Endothelial cell of umbilical vein (primary cell): Measurements from ENCODE around the gene LIN7A. TPM values are rescaled to one million over a fixed set of nuclear protein-coding genes. Genes with fewer than 3 reads are reported as not detected.

ENCODE experiments used
- BruUV-seq: library from RNA; stranded (reverse); fragments of 400-500 nt; replicated peaks from 2 replicates; lab custom pipeline; 2021; lab: Mats Ljungman, UMichigan
- CTCF ChIA-PET: fragments of 300-600, 350-600 bp; sonication (Branson Sonifier 250); formaldehyde crosslinking; loops from one replicate; lab custom pipeline; 2021; ENCODE audit warnings: antibody characterized with exemption, inconsistent platforms; lab: Charles Lee
- POLR2A ChIA-PET: fragments of 300-600, 350-600 bp; sonication (Branson Sonifier 250); formaldehyde crosslinking; loops from one replicate; lab custom pipeline; 2021; ENCODE audit warnings: antibody characterized with exemption, inconsistent platforms; lab: Charles Lee
- DNase-seq: peaks from one replicate; pipeline ENCODE4 v3.0.0-alpha.2; 2011; ENCODE audit warnings: low read depth, low spot score
- FAIRE-seq: peaks from 2 replicates; lab custom pipeline; 2011; peaks lifted over from hg19 to GRCh38; lab: Jason Lieb, UNC
- H2AFZ ChIP-seq: 2 replicates; pipeline ENCODE4 v1.6.0; 2012; ENCODE audit warnings: low read depth, low read length, control low read depth, inconsistent platforms
- H3K27ac ChIP-seq: 2 replicates; pipeline ENCODE4 v1.5.1; 2011; ENCODE audit warnings: low read depth, mild to moderate bottlenecking, control low read depth, low read length, moderate library complexity; ENCODE audit not compliant: insufficient read depth
- H3K27me3 ChIP-seq, 2 experiments: 2 replicates each; pipeline versions ENCODE4 v1.6.0 to v1.6.1; 2011; ENCODE audit warnings: low read length in 2 of 2, mixed read lengths in 1 of 2; ENCODE audit not compliant: control insufficient read depth in 2 of 2, insufficient read depth in 2 of 2
- H3K36me3 ChIP-seq, 2 experiments: 2 replicates in 1 of 2; 3 replicates in 1 of 2; pipeline ENCODE4 v1.5.1; 2011; ENCODE audit warnings: low read length in 2 of 2, mild to moderate bottlenecking in 1 of 2, moderate library complexity in 1 of 2; ENCODE audit not compliant: control insufficient read depth in 2 of 2, insufficient read depth in 2 of 2; ENCODE audit errors: extremely low read depth in 1 of 2
- H3K4me1 ChIP-seq: 3 replicates; pipeline ENCODE4 v1.5.1; 2011; ENCODE audit warnings: mild to moderate bottlenecking, low read length; ENCODE audit not compliant: control insufficient read depth, insufficient read depth; ENCODE audit errors: extremely low read depth
- H3K4me2 ChIP-seq: 2 replicates; pipeline ENCODE4 v1.6.1; 2011; ENCODE audit warnings: low read length, control low read depth, mixed read lengths; ENCODE audit not compliant: insufficient read depth
- H3K4me3 ChIP-seq, 3 experiments: fragments of 200-600 bp in 1 of 3; sonication (generic), shearing (Covaris generic) in 1 of 3; replicated peaks in 1 of 3; 2 replicates each; pipeline ENCODE4 v1.5.1; 2011 to 2016; ENCODE audit warnings: control low read depth in 3 of 3, low read length in 3 of 3, mild to moderate bottlenecking in 2 of 3, inconsistent platforms in 1 of 3, low read depth in 1 of 3, moderate library complexity in 1 of 3; ENCODE audit not compliant: insufficient read depth in 1 of 3
- H3K79me2 ChIP-seq: 2 replicates; pipeline ENCODE4 v1.6.0; 2012; ENCODE audit warnings: low read length, inconsistent platforms; ENCODE audit not compliant: control insufficient read depth, insufficient read depth
- H3K9ac ChIP-seq: replicated peaks from 2 replicates; pipeline ENCODE3; 2011; ENCODE audit warnings: low read length, control low read depth; ENCODE audit not compliant: insufficient read depth; ENCODE audit errors: extremely low read depth
- H3K9me1 ChIP-seq: replicated peaks from 3 replicates; pipeline ENCODE4 v1.6.0; 2011; ENCODE audit warnings: mild to moderate bottlenecking, low read length; ENCODE audit not compliant: control insufficient read depth, insufficient read depth; ENCODE audit errors: extremely low read depth
- H3K9me3 ChIP-seq: replicated peaks from 2 replicates; pipeline ENCODE4 v1.5.1; 2012; ENCODE audit warnings: low read length, inconsistent platforms; ENCODE audit not compliant: control insufficient read depth, insufficient read depth
- H4K20me1 ChIP-seq: replicated peaks from 2 replicates; pipeline ENCODE3; 2011; ENCODE audit warnings: mild to moderate bottlenecking, low read length; ENCODE audit not compliant: control insufficient read depth, insufficient read depth; ENCODE audit errors: extremely low read depth
- CTCF ChIP-seq, 2 donors: IDR thresholded peaks; 1 replicate in 1 of 2; 2 replicates in 1 of 2; pipeline ENCODE4 v1.5.1; 2011; ENCODE audit warnings: low read length in 2 of 2, mild to moderate bottlenecking in 2 of 2, moderate library complexity in 2 of 2, control low read depth in 1 of 2, inconsistent platforms in 1 of 2, low read depth in 1 of 2; ENCODE audit not compliant: insufficient read depth in 1 of 2; ENCODE audit errors: extremely low read depth in 1 of 2
- EZH2 ChIP-seq: IDR thresholded peaks from 2 replicates; pipeline ENCODE4 v1.6.1; 2012; ENCODE audit warnings: borderline replicate concordance, low read depth, mild to moderate bottlenecking, moderate library complexity, low read length, inconsistent platforms; ENCODE audit not compliant: severe bottlenecking
- FOS ChIP-seq: IDR thresholded peaks from 2 replicates; pipeline ENCODE4 v1.6.1; 2011; ENCODE audit warnings: mild to moderate bottlenecking, low read length, moderate library complexity, borderline replicate concordance; ENCODE audit not compliant: insufficient read depth
- GATA2 ChIP-seq: IDR thresholded peaks from 2 replicates; pipeline ENCODE4 v1.7.0; 2011; ENCODE audit warnings: low read depth, mild to moderate bottlenecking, moderate library complexity, mixed read lengths, low read length; ENCODE audit not compliant: insufficient read length, insufficient read depth
- JUN ChIP-seq: IDR thresholded peaks from 2 replicates; pipeline ENCODE4 v1.6.1; 2011; ENCODE audit warnings: borderline replicate concordance, low read depth; ENCODE audit not compliant: insufficient read length, insufficient read depth
- MAX ChIP-seq: IDR thresholded peaks from 2 replicates; pipeline ENCODE4 v1.6.1; 2011; ENCODE audit not compliant: insufficient read depth, insufficient read length
- MYC ChIP-seq: IDR thresholded peaks from one replicate; pipeline ENCODE4 v1.6.1; 2011; ENCODE audit warnings: mild to moderate bottlenecking, low read depth, low read length
- POLR2A ChIP-seq: IDR thresholded peaks from 2 replicates; pipeline ENCODE4 v1.6.1; 2012; ENCODE audit warnings: low read depth, mild to moderate bottlenecking, control low read depth, low read length
- POLR2AphosphoS5 ChIP-seq: IDR thresholded peaks from 2 replicates; pipeline ENCODE4 v1.6.1; 2012; ENCODE audit warnings: low read depth, mild to moderate bottlenecking, control low read depth, low read length, moderate library complexity; ENCODE audit not compliant: insufficient read depth
- dilution Hi-C: fragments of 300-500 bp; cut with MboI; formaldehyde crosslinking; loops from one replicate; pipeline ENCODE4 v1.15.0; 2019; ENCODE audit warnings: low sequenced_read_pairs; ENCODE audit not compliant: extremely low pct_ligation_motif_present
- intact Hi-C: fragments of 100-400 bp; cut with micrococcal nuclease; formaldehyde crosslinking; loops from one replicate; pipeline ENCODE4 v1.10.0; 2022
- polyA plus RNA-seq, 4 experiments: library from polyadenylated mRNA; depleted of rRNA in 3 of 4; stranded (reverse) in 3 of 4; unstranded in 1 of 4; fragments of >200 nt; gene quantifications; 2 replicates each; pipeline versions ENCODE4 v1.2.1 to v1.2.3, GENCODE V29; 2011 to 2012; ENCODE audit warnings: missing spikeins in 1 of 4
- total RNA-seq: library from RNA; stranded (reverse); gene quantifications from 2 replicates; pipeline ENCODE4 v1.2.3, GENCODE V29; 2021

Gene LIN7A
- total and polyA plus RNA-seq, 2 donors (not counting 3 experiments of a cell fraction or from before 2014, with no cell fraction given) = 1.6 to 4.3 TPM

DNA sequence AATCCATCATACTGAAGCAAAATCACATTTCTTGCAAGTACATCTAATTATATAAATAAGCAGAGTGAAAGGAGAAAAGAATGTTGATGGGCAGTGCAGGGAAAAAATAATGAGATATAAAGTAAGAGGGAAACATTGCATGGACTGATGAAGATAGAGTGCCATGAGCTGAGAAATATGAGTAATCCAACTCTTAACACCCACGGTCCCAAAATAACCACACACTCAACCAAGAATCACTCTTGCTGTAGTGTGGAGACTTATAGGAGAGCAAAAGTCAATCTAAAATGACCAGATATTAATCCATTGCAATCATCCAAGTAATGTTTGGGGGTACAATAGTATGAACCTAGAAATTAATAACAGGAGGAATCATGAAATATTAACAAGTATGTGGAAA is 180.9 kb downstream of the LIN7A start:
- no peaks in the 10 kb centered on the region for H3K36me3 ChIP-seq
- intact Hi-C loops = no loop called here
- POLR2A ChIA-PET = no interaction called here
- no peaks in the 10 kb centered on the region for H3K27me3 ChIP-seq
- TF ChIP-seq POLR2A = no peak
- no peak overlapping the region for H2AFZ ChIP-seq
- H3K9ac ChIP-seq = no peak overlapping the region
- H4K20me1 ChIP-seq = no peaks in the 10 kb centered on the region
- no peaks in the 10 kb centered on the region for H3K4me1 ChIP-seq
- DNase-seq = no peak
- H3K4me2 ChIP-seq = no peak overlapping the region
- BruUV-seq = no TSS peak
- dilution Hi-C loops = no loop called here
- H3K9me1 ChIP-seq = no peaks in the 10 kb centered on the region
- CTCF ChIA-PET = no interaction called here
- no peaks in the 10 kb centered on the region for H3K9me3 ChIP-seq
- no peak overlapping the region for H3K4me3 ChIP-seq
- H3K27ac ChIP-seq = no peak overlapping the region
- FAIRE-seq = no peak
- no peaks in the 10 kb centered on the region for H3K79me2 ChIP-seq

DNA sequence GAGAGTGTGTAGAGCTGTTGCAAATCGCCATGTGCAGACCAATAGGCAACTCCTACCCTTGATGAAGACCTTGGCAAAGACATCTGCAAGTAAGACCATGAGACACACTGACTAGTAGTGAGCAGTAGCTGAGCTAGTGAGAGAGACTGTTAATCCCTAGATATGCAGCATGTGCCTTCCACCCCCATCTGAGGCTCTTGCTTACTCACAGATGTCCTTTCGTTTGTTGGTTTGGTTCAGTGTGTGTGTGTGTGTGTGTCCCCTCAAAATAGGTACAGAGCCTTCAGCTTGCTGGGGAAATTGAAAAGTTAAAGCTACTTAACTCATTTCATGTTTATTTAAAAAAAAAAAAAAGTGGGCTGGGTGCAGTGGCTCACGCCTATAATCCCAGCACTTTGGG is 183.5 kb downstream of the LIN7A start:
- no peaks in the 10 kb centered on the region for H3K4me1 ChIP-seq
- dilution Hi-C loops (no loop called here), intact Hi-C loops (no loop called here)
- no peak for DNase-seq
- ChIA-PET CTCF (interaction anchor here (0.6 kb wide), 1 partner anchor 330 kb away, joined by 3 read pairs; no protein-coding TSS in a partner anchor), POLR2A (no interaction called here)
- H3K79me2 ChIP-seq = no peaks in the 10 kb centered on the region
- H3K36me3 ChIP-seq = no peaks in the 10 kb centered on the region
- H3K27me3 ChIP-seq = no peaks in the 10 kb centered on the region
- no peak overlapping the region for H2AFZ ChIP-seq
- no TSS peak for BruUV-seq
- TF ChIP-seq POLR2A (no peak), EZH2 (no peak), POLR2AphosphoS5 (no peak), JUN (no peak), GATA2 (no peak), CTCF (IDR thresholded peaks at IDR 0.05; ENCODE audit: extremely low read depth in 1 of 2, insufficient read depth in 1 of 2, low read depth in 1 of 2, low read length in 2 of 2) (no peak), FOS (no peak), MAX (no peak), MYC (no peak)
- no peak overlapping the region for H3K27ac ChIP-seq
- no peak overlapping the region for H3K9ac ChIP-seq
- no peak overlapping the region for H3K4me3 ChIP-seq
- no peaks in the 10 kb centered on the region for H3K9me3 ChIP-seq
- H4K20me1 ChIP-seq = no peaks in the 10 kb centered on the region
- no peak for FAIRE-seq
- H3K4me2 ChIP-seq = no peak overlapping the region
- H3K9me1 ChIP-seq = no peaks in the 10 kb centered on the region
